GM13976 (cell line): Measurements from ENCODE around the gene TTLL9.

Experiments used
- DNase-seq: peaks from one replicate; pipeline ENCODE4 v3.0.0; 2012; ENCODE audit warnings: low spot score
- in situ Hi-C: fragments of 300-500 bp; cut with MboI; formaldehyde crosslinking; loops from one replicate; pipeline ENCODE4 v1.12.0; 2022; ENCODE audit warnings: low sequenced_read_pairs, mixed read lengths, inconsistent platforms; ENCODE audit not compliant: unreplicated experiment
- TF ChIP-seq, protein P1 (sequence below): IDR thresholded peaks from 2 replicates; pipeline ENCODE4 v1.5.1; 2012; ENCODE audit warnings: borderline replicate concordance, mild to moderate bottlenecking; ENCODE audit not compliant: insufficient read depth; ENCODE audit errors: extremely low read depth, missing control alignments, control extremely low read depth

Gene TTLL9

GRCh38 chr20:31908424-31908823 is 38.0 kb downstream of the TTLL9 start:
- in situ Hi-C loops = no loop called here
- no peak for DNase-seq
- TF ChIP-seq, protein P1, sequence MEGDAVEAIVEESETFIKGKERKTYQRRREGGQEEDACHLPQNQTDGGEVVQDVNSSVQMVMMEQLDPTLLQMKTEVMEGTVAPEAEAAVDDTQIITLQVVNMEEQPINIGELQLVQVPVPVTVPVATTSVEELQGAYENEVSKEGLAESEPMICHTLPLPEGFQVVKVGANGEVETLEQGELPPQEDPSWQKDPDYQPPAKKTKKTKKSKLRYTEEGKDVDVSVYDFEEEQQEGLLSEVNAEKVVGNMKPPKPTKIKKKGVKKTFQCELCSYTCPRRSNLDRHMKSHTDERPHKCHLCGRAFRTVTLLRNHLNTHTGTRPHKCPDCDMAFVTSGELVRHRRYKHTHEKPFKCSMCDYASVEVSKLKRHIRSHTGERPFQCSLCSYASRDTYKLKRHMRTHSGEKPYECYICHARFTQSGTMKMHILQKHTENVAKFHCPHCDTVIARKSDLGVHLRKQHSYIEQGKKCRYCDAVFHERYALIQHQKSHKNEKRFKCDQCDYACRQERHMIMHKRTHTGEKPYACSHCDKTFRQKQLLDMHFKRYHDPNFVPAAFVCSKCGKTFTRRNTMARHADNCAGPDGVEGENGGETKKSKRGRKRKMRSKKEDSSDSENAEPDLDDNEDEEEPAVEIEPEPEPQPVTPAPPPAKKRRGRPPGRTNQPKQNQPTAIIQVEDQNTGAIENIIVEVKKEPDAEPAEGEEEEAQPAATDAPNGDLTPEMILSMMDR = no peak

- in situ Hi-C loops = no loop called here
- TF ChIP-seq, protein P1 = no peak
- DNase-seq = no peak
These were observed 39.0 kb downstream of the TTLL9 start for GRCh38 chr20:31909253-31910070.

DNA sequence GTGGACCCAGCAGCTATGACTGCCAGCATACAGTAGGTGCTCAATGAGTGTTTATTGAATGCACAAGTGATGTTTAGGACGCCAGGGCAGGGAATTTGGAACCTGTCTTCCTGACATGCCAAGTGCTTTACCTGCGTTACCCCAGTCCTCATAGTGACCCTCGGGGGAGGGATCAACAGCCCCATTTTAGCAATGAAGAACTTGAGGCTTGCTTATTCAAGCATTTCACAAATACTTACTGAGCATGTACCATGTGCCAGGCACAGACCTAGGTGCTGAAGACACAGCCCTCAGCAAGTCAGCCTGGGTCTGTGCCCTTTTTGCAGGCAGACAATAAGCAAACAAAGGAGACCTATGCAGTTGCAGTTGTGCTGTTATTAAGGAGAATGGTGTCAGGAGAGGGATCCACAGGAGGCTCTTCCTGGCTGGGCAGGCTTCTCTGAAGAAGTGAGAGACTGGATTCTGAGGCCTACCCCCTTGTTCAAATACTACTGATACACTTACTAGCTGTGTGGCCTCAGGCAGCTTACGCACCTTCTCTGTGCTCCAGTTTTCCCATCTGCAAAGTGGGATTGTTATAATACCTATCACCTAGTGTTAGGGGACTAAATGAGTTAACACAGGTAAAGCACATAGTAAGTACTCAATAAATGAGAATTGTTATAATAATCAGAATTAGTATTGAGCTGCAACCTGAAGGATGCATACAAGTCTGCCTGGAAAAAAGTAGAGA is 39.8 kb downstream of the TTLL9 start:
- TF ChIP-seq, protein P1 = no peak
- in situ Hi-C loops = no loop called here

DNA sequence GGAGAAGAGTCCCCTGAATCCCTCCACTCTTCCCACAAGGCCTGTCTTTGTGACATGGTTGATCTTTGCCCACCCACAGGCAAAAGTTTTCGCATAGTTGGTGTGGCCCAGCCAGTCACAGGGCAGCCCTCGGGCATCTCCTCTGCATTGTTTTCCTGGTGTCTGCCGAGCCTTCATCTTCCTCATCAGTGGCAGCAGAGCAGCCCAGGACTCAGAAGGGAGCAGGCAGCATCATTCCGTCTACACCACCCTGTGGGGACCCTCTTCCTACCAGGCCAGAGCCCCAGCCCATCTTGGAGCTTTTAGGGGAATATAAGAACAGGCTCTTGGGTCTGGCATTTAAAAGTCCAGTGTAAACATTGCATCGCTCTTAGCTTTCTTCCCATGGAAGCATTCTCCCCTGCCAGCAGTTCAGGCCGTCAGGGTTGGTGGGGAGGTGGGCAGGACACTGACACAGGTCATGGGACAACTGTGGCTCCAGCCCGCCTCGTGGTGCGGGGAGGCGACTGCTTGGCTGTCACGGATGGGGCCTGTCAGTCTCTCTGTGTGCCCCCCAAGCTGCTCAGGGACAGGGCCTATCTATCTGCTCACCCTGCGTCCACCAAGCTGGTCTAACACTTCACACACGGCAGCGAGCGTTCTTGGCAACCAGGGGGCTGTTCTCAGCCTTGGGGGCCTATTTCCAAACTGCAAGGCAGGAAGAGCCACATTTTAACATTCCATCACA is 43.2 kb downstream of the TTLL9 start:
- in situ Hi-C loops = no loop called here
- no peak for DNase-seq
- TF ChIP-seq, protein P1 = no peak

More for the DNA sequence above, 39.8 kb downstream of the TTLL9 start:
- no peak for DNase-seq

DNA sequence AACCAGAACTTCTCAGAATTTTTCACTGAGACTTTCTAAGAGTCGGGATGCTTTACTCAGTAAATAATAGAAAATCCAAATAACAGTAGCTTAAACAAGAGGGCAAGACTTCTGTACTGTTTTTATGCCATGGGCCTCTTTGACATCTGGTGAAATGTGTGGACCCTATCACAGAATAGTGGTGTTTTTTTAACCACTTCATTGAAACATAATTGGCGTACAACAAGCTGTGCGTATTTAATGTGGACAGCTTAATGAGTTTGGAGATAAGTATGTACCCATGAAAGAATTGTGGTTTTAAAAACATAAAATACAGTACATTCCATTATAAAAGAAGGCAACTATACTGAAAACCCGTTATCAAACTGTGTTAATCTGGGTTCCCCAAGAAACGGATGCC is 43.7 kb downstream of the TTLL9 start:
- in situ Hi-C loops = no loop called here
- no peak for DNase-seq
- TF ChIP-seq, protein P1 = no peak

- TF ChIP-seq, protein P1 = no peak
- DNase-seq = no peak
- in situ Hi-C loops = no loop called here
These were observed 45.3 kb downstream of the TTLL9 start for GRCh38 chr20:31915491-31916280.
